Body of pancreas (tissue), 4 donors: ENCODE measurements around the gene KLHL36.

Source experiments
- POLR2A ChIP-seq, 3 donors: fragments of 450-650 bp; IDR thresholded peaks; one replicate each; pipeline ENCODE4 v1.6.1; 2016; ENCODE audit warnings: antibody characterized with exemption in 3 of 3, mild to moderate bottlenecking in 2 of 3
- TF ChIP-seq, protein P1 (sequence below), 7 experiments: fragments of 450-650 bp in 4 of 7; fragments of 200-600 bp in 3 of 7; sonication (generic) in 3 of 7; IDR thresholded peaks; one replicate each; pipeline ENCODE4 v1.5.1; 2016 to 2019; ENCODE audit warnings: antibody characterized with exemption in 7 of 7

DNA sequence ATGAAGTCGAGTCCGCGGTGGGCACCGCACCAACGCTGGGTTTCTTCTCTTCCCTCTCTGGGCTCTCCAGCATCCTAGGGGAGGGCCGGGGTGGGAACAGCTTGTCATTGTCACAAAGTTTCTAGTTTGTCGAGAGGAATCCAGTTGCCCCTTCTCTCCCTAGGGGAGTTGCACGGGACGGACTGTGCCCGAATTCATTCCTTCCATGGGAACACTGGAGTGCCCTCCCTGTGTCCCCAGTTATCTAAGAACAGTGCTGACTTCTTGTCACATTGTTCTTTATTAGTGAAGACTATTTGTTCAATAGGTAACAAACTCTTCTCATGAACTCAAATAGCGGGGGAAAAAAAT lies 1.2 kb downstream of the KLHL36 start:
- TF ChIP-seq, protein P1, sequence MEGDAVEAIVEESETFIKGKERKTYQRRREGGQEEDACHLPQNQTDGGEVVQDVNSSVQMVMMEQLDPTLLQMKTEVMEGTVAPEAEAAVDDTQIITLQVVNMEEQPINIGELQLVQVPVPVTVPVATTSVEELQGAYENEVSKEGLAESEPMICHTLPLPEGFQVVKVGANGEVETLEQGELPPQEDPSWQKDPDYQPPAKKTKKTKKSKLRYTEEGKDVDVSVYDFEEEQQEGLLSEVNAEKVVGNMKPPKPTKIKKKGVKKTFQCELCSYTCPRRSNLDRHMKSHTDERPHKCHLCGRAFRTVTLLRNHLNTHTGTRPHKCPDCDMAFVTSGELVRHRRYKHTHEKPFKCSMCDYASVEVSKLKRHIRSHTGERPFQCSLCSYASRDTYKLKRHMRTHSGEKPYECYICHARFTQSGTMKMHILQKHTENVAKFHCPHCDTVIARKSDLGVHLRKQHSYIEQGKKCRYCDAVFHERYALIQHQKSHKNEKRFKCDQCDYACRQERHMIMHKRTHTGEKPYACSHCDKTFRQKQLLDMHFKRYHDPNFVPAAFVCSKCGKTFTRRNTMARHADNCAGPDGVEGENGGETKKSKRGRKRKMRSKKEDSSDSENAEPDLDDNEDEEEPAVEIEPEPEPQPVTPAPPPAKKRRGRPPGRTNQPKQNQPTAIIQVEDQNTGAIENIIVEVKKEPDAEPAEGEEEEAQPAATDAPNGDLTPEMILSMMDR (IDR thresholded peaks at IDR 0.05), result no peak
- TF ChIP-seq POLR2A (IDR thresholded peaks at IDR 0.05), result no peak
